Measurements from ENCODE around the gene RAB20. TPM values are rescaled to one million over a fixed set of nuclear protein-coding genes. Genes with fewer than 3 reads are reported as not detected.

Gene RAB20
- total RNA-seq, 1 donor from 2014 or later = 10.0 TPM

GRCh38 chr13:110531100-110531499, 30.4 kb downstream of the RAB20 start:
- Mint-ChIP-seq H3K9me3 (ENCODE audit: unreplicated experiment) (no peaks in the 10 kb centered on the region), H3K36me3 (ENCODE audit: unreplicated experiment) (no peaks in the 10 kb centered on the region), H3K4me1 (ENCODE audit: unreplicated experiment) (peaks cover 40% of the 10 kb centered on the region), H3K27me3 (ENCODE audit: unreplicated experiment) (no peaks in the 10 kb centered on the region), H3K27ac (ENCODE audit: unreplicated experiment) (no peak overlapping the region), H3K4me3 (ENCODE audit: unreplicated experiment) (no peak overlapping the region)
- TF ChIP-seq CTCF (IDR thresholded peaks at IDR 0.05) = no peak
- no peak for DNase-seq (ENCODE audit: extremely low spot score, unreplicated experiment)

- Mint-ChIP-seq H3K9me3 (ENCODE audit: unreplicated experiment) (no peaks in the 10 kb centered on the region), H3K4me1 (ENCODE audit: unreplicated experiment) (peaks cover 54% of the 10 kb centered on the region), H3K36me3 (ENCODE audit: unreplicated experiment) (no peaks in the 10 kb centered on the region), H3K27me3 (ENCODE audit: unreplicated experiment) (no peaks in the 10 kb centered on the region), H3K27ac (ENCODE audit: unreplicated experiment) (peak overlapping the region; percentile 79), H3K4me3 (ENCODE audit: unreplicated experiment) (no peak overlapping the region)
- no peak for TF ChIP-seq CTCF (IDR thresholded peaks at IDR 0.05)
- no peak for DNase-seq (ENCODE audit: extremely low spot score, unreplicated experiment)
Measured at GRCh38 chr13:110529522-110530311, 31.8 kb downstream of the RAB20 start.

GRCh38 chr13:110528911-110529310, 32.6 kb downstream of the RAB20 start:
- Mint-ChIP-seq H3K27ac (ENCODE audit: unreplicated experiment) (peak overlapping the region; percentile 79), H3K27me3 (ENCODE audit: unreplicated experiment) (no peaks in the 10 kb centered on the region), H3K4me3 (ENCODE audit: unreplicated experiment) (peak overlapping the region; percentile 5), H3K36me3 (ENCODE audit: unreplicated experiment) (no peaks in the 10 kb centered on the region), H3K4me1 (ENCODE audit: unreplicated experiment) (peaks cover 58% of the 10 kb centered on the region), H3K9me3 (ENCODE audit: unreplicated experiment) (no peaks in the 10 kb centered on the region)
- DNase-seq (ENCODE audit: extremely low spot score, unreplicated experiment) = no peak
- no peak for TF ChIP-seq CTCF (IDR thresholded peaks at IDR 0.05)

GRCh38 chr13:110528371-110528770, 33.2 kb downstream of the RAB20 start:
- peak overlapping the region; percentile 84 for H3K27ac Mint-ChIP-seq (ENCODE audit: unreplicated experiment)
- H3K9me3 Mint-ChIP-seq (ENCODE audit: unreplicated experiment) = no peaks in the 10 kb centered on the region
- no peaks in the 10 kb centered on the region for H3K27me3 Mint-ChIP-seq (ENCODE audit: unreplicated experiment)
- no peak for TF ChIP-seq CTCF (IDR thresholded peaks at IDR 0.05)
- no peak overlapping the region for H3K4me3 Mint-ChIP-seq (ENCODE audit: unreplicated experiment)
- peaks cover 64% of the 10 kb centered on the region for H3K4me1 Mint-ChIP-seq (ENCODE audit: unreplicated experiment)
- no peaks in the 10 kb centered on the region for H3K36me3 Mint-ChIP-seq (ENCODE audit: unreplicated experiment)
- no peak for DNase-seq (ENCODE audit: extremely low spot score, unreplicated experiment)

- peaks cover 89% of the 10 kb centered on the region for H3K4me1 Mint-ChIP-seq (ENCODE audit: unreplicated experiment)
- no peak for DNase-seq (ENCODE audit: extremely low spot score, unreplicated experiment)
- no peaks in the 10 kb centered on the region for H3K9me3 Mint-ChIP-seq (ENCODE audit: unreplicated experiment)
- peak overlapping the region; percentile 82 for H3K27ac Mint-ChIP-seq (ENCODE audit: unreplicated experiment)
- no peak overlapping the region for H3K4me3 Mint-ChIP-seq (ENCODE audit: unreplicated experiment)
- H3K27me3 Mint-ChIP-seq (ENCODE audit: unreplicated experiment) = no peaks in the 10 kb centered on the region
- H3K36me3 Mint-ChIP-seq (ENCODE audit: unreplicated experiment) = peaks cover 5% of the 10 kb centered on the region
- TF ChIP-seq CTCF (IDR thresholded peaks at IDR 0.05) = no peak
Measured at GRCh38 chr13:110525328-110526319, 35.9 kb downstream of the RAB20 start.
